Sigmoid colon (tissue), 7 donors: ENCODE results near the gene TAX1BP1. TPM values are rescaled to one million over a fixed set of nuclear protein-coding genes. Genes with fewer than 3 reads are reported as not detected.

Experiments used
- DNase-seq: peaks from one replicate; pipeline ENCODE4 v3.0.0-alpha.2; 2019
- H3K27ac ChIP-seq, 4 donors: fragments of 200-600 bp; sonication (generic); one replicate each; pipeline ENCODE4 v1.5.1; 2016 to 2019; ENCODE audit warnings: mild to moderate bottlenecking in 1 of 4
- H3K27me3 ChIP-seq, 3 donors: fragments of 200-600 bp; sonication (generic); one replicate each; pipeline ENCODE4 v1.5.1; 2019; ENCODE audit warnings: mild to moderate bottlenecking in 1 of 3
- H3K36me3 ChIP-seq, 4 donors: fragments of 200-600 bp; sonication (generic); one replicate each; pipeline ENCODE4 v1.5.1; 2016 to 2019
- H3K4me1 ChIP-seq, 4 donors: fragments of 200-600 bp; sonication (generic); one replicate each; pipeline ENCODE4 v1.5.1; 2017 to 2019
- H3K4me3 ChIP-seq, 4 donors: fragments of 200-600 bp; sonication (generic); one replicate each; pipeline ENCODE4 v1.5.1; 2017 to 2019; ENCODE audit warnings: mild to moderate bottlenecking in 2 of 4, moderate library complexity in 1 of 4
- H3K9me3 ChIP-seq, 4 donors: fragments of 200-600 bp in 3 of 4; sonication (generic) in 3 of 4; one replicate each; pipeline versions ENCODE4 v1.5.1 to v1.6.1; 2013 to 2019
- EP300 ChIP-seq, 4 donors: sonication (generic); formaldehyde crosslinking; IDR thresholded peaks; one replicate each; pipeline ENCODE4 v1.6.1; 2017; ENCODE audit warnings: antibody characterized with exemption in 4 of 4
- POLR2A ChIP-seq, 2 donors: fragments of 450-650 bp; IDR thresholded peaks; one replicate each; pipeline ENCODE4 v1.6.1; 2016; ENCODE audit warnings: antibody characterized with exemption in 2 of 2, mild to moderate bottlenecking in 2 of 2, moderate library complexity in 2 of 2
- POLR2AphosphoS5 ChIP-seq, 4 donors: sonication (generic); formaldehyde crosslinking; IDR thresholded peaks; one replicate each; pipeline ENCODE4 v1.6.1; 2017; ENCODE audit warnings: antibody characterized with exemption in 4 of 4
- WGBS, 2 donors: extraction: QIAGEN DNeasy Blood & Tissue Kit; methylation state at CpG; one replicate each; pipeline ENCODE4 v1.1.7; 2013; 5-methylcytosine and 5-hydroxymethylcytosine counted together
- intact Hi-C: fragments of 100-400 bp; cut with DNase I; formaldehyde crosslinking; loops from one replicate; pipeline ENCODE4 v1.15.1; 2023
- polyA plus RNA-seq, 3 donors: library from polyadenylated mRNA; stranded (reverse); fragments of 200-250 nt; gene quantifications; one replicate each; pipeline ENCODE4 v1.2.3, GENCODE V29; 2013
- total RNA-seq, 4 donors: library from RNA; depleted of rRNA; stranded (reverse); fragments of >200 nt; gene quantifications; one replicate each; pipeline ENCODE4 v1.1.0, GENCODE V29; 2016
- TF ChIP-seq, protein P1 (sequence below), 4 experiments: fragments of 450-650 bp in 3 of 4; fragments of 200-600 bp in 1 of 4; IDR thresholded peaks; one replicate each; pipeline ENCODE4 v1.5.1; 2016 to 2019; ENCODE audit warnings: antibody characterized with exemption in 4 of 4, mild to moderate bottlenecking in 3 of 4, moderate library complexity in 2 of 4
- donor health status: healthy with polysubstance abuse.
- donor health status: Bipolar disorder and iron deficiency.
- donor health status: healthy.

Gene TAX1BP1
- total and polyA plus RNA-seq, 7 donors, result 72.7 to 170 (median 111) TPM

- peak; percentile 68 for DNase-seq
- no peaks in the 10 kb centered on the region for H3K4me1 ChIP-seq
- no peak overlapping the region for H3K4me3 ChIP-seq
- no peaks in the 10 kb centered on the region for H3K27me3 ChIP-seq
- H3K36me3 ChIP-seq, result no peaks in the 10 kb centered on the region
- 15 to 44% methylated on average over 3 of the region's 3 CpGs for WGBS, 2 donors
- H3K27ac ChIP-seq, result peak overlapping the region in 1 of 4 donors; percentile 23
- TF ChIP-seq EP300 (IDR thresholded peaks at IDR 0.05) (no peak), POLR2AphosphoS5 (IDR thresholded peaks at IDR 0.05) (no peak), POLR2A (IDR thresholded peaks at IDR 0.05) (no peak)
- TF ChIP-seq, protein P1, sequence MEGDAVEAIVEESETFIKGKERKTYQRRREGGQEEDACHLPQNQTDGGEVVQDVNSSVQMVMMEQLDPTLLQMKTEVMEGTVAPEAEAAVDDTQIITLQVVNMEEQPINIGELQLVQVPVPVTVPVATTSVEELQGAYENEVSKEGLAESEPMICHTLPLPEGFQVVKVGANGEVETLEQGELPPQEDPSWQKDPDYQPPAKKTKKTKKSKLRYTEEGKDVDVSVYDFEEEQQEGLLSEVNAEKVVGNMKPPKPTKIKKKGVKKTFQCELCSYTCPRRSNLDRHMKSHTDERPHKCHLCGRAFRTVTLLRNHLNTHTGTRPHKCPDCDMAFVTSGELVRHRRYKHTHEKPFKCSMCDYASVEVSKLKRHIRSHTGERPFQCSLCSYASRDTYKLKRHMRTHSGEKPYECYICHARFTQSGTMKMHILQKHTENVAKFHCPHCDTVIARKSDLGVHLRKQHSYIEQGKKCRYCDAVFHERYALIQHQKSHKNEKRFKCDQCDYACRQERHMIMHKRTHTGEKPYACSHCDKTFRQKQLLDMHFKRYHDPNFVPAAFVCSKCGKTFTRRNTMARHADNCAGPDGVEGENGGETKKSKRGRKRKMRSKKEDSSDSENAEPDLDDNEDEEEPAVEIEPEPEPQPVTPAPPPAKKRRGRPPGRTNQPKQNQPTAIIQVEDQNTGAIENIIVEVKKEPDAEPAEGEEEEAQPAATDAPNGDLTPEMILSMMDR (IDR thresholded peaks at IDR 0.05), result no peak
- H3K9me3 ChIP-seq, result no peaks in the 10 kb centered on the region
- intact Hi-C loops, result no loop called here
Observed at GRCh38 chr7:27697861-27698430, 42.0 kb upstream of the TAX1BP1 start.

GRCh38 chr7:27699751-27700150 is 40.2 kb upstream of the TAX1BP1 start:
- intact Hi-C loops, result no loop called here
- no peak for TF ChIP-seq POLR2AphosphoS5 (IDR thresholded peaks at IDR 0.05)
- Histone ChIP-seq H3K36me3 (no peaks in the 10 kb centered on the region), H3K4me3 (no peak overlapping the region), H3K27me3 (no peaks in the 10 kb centered on the region), H3K9me3 (no peaks in the 10 kb centered on the region), H3K4me1 (no peaks in the 10 kb centered on the region), H3K27ac (no peak overlapping the region)
- WGBS, 2 donors, result 96% methylated on average over 2 of the region's 2 CpGs
- DNase-seq, result no peak

DNA sequence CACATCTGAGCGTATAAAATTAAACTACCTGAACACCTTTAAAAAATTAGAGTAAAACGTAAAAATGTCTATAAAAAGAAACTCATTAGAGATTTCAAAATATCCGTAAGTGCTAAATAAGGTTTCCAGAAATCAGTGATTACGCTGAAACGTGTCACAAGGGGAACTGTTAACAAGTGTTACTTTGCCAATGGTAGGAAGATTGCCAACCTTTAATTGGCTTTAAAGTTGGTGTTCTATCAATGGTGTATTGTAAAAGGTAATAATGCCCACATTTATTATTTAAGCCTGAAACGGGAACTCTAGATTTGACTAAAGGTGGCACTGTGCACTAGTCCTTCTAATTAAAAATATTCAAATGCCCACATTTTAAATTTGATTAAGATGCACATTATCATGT is 39.5 kb upstream of the TAX1BP1 start:
- Histone ChIP-seq H3K27me3 (no peaks in the 10 kb centered on the region), H3K27ac (no peak overlapping the region), H3K4me1 (no peaks in the 10 kb centered on the region), H3K9me3 (no peaks in the 10 kb centered on the region), H3K4me3 (no peak overlapping the region), H3K36me3 (no peaks in the 10 kb centered on the region)
- DNase-seq, result no peak
- TF ChIP-seq, protein P1 (IDR thresholded peaks at IDR 0.05), result no peak
- no peak for TF ChIP-seq POLR2A (IDR thresholded peaks at IDR 0.05)
- TF ChIP-seq POLR2AphosphoS5 (IDR thresholded peaks at IDR 0.05), result no peak
- TF ChIP-seq EP300 (IDR thresholded peaks at IDR 0.05), result no peak
- WGBS, 2 donors, result 56 to 82% methylated on average over 6 of the region's 6 CpGs
- intact Hi-C loops, result no loop called here

- Histone ChIP-seq H3K36me3 (no peaks in the 10 kb centered on the region), H3K9me3 (no peaks in the 10 kb centered on the region), H3K4me1 (no peaks in the 10 kb centered on the region), H3K27ac (no peak overlapping the region), H3K4me3 (no peak overlapping the region), H3K27me3 (no peaks in the 10 kb centered on the region)
- DNase-seq, result no peak
- no peak for TF ChIP-seq POLR2A (IDR thresholded peaks at IDR 0.05)
- TF ChIP-seq POLR2AphosphoS5 (IDR thresholded peaks at IDR 0.05), result no peak
- TF ChIP-seq EP300 (IDR thresholded peaks at IDR 0.05), result no peak
- TF ChIP-seq, protein P1 (IDR thresholded peaks at IDR 0.05), result no peak
- intact Hi-C loops, result no loop called here
- 97 to 98% methylated on average over 1 of the region's 1 CpG for WGBS, 2 donors
Observed at GRCh38 chr7:27703181-27703580, 36.8 kb upstream of the TAX1BP1 start.

DNA sequence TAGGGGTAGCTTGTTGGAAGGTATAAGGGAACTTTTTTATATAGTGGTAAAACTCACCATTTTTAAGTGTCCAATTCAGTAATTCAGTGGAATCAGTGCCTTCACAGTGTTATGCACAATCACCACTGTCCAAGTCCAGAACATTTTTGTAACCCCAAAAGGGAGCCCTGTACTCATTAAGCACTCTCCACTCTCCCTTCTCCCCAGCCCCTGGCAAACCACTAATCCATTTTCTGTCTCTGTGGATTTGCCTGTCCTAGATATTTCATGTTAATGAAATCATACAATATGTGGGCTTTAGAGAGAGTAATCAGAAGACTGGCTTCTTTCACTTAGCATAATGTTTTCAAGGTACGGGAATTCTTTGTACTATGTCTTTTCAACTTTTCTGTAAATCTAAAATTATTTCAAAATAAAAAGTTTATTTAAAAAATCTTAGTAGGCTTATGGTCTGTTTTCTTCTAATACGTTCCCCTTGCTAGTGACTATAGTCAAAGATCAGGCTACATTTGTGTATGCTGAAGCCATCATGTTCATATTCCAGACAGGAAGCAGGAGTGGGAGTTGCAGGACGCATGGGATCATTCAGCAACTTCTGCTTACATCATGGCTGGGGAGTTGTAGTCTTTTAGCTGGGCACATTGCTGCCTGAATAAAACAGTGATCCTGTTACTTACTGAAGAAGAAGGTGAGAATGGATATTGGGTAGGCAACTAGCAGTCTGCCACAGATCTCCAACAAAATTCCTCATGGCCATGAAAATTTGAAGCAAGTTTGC is 35.4 kb upstream of the TAX1BP1 start:
- peaks cover 0 to 6% (median under 1%) of the 10 kb centered on the region in 4 donors for H3K4me1 ChIP-seq
- no peaks in the 10 kb centered on the region for H3K9me3 ChIP-seq
- DNase-seq, result no peak
- WGBS, 2 donors, result 84 to 93% methylated on average over 3 of the region's 3 CpGs
- no peak overlapping the region for H3K4me3 ChIP-seq
- no peaks in the 10 kb centered on the region for H3K36me3 ChIP-seq
- intact Hi-C loops, result no loop called here
- no peak overlapping the region for H3K27ac ChIP-seq
- H3K27me3 ChIP-seq, result no peaks in the 10 kb centered on the region
- TF ChIP-seq, protein P1 (IDR thresholded peaks at IDR 0.05), result no peak
- TF ChIP-seq POLR2A (IDR thresholded peaks at IDR 0.05) (no peak), POLR2AphosphoS5 (IDR thresholded peaks at IDR 0.05) (no peak), EP300 (IDR thresholded peaks at IDR 0.05) (no peak)
